ENCODE data around the gene FAM170B. TPM values are rescaled to one million over a fixed set of nuclear protein-coding genes. Genes with fewer than 3 reads are reported as not detected.

Gene FAM170B
- total and polyA plus RNA-seq, 7 experiments from 2014 or later = 0.15 TPM; not detected in 6

DNA sequence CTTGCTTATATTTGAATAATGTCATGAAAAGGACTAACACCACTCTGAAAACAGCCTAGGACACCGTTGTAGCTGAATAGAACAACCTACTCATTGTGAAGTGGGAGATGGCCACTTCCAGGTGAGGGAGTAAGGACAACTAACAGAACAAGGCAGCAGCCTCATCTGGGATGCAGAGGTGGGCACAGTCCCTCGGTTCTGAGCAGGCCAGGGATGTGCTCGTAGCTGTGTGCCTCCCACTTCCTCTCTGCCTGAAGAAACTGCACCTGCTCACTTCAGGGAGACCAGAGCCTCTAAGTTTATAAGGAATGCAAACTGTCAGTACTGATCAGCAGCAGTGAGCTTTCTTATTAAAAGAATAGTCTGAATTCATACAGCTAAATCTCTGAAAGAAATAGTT is 21.0 kb downstream of the FAM170B start:
- Histone ChIP-seq H3K27ac (ENCODE audit: low read depth, low read length) (no peak overlapping the region), H3K4me1 (ENCODE audit: control insufficient read depth in 2 of 2, insufficient read depth in 2 of 2, low read length in 2 of 2) (no peaks in the 10 kb centered on the region), H3K9me3 (ENCODE audit: control insufficient read depth in 2 of 3, low read length in 3 of 3) (no peaks in the 10 kb centered on the region), H3K36me3 (ENCODE audit: control insufficient read depth in 2 of 3, insufficient read depth in 3 of 3, low read length in 3 of 3) (no peaks in the 10 kb centered on the region), H3K27me3 (ENCODE audit: control insufficient read depth in 2 of 2, insufficient read depth in 2 of 2, low read length in 2 of 2) (peaks cover 0 to 4% of the 10 kb centered on the region in 2 donors), H3K4me3 (ENCODE audit: low read length) (no peak overlapping the region)
- intact Hi-C loops (cut with micrococcal nuclease) = no loop called here
- Mint-ChIP-seq H3K27me3 (peaks cover 23 to 44% (median 31%) of the 10 kb centered on the region in 5 donors), H3K27ac (no peak overlapping the region), H3K36me3 (peaks cover 0 to 1% (median 0%) of the 10 kb centered on the region in 5 donors), H3K9me3 (no peaks in the 10 kb centered on the region), H3K4me1 (peaks cover 0 to 7% (median 5%) of the 10 kb centered on the region in 7 donors), H3K4me3 (no peak overlapping the region)
- CTCF ChIA-PET = no interaction called here
- POLR2A ChIA-PET = no interaction called here
- no peak for ATAC-seq
- DNase-seq = no peak

DNA sequence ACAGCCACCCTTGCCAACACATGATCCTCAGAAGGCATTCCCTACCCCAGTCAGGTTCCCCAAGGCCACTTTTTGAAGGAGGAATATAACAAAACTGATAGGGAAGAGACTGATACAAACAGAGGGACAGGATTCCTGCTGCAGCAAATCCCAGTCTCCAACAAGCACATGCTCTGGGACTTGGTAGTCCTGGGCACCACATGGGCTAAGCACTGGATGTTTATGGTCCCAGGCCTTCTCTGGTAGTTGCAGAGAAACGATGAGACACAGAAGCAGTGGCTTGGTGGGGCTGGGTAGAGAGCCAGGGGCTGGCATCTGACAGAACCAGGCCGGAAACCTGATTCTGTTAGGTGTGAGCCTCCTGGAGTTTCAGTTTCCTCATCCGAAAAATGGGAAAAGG is 21.7 kb downstream of the FAM170B start:
- Mint-ChIP-seq H3K4me3 (no peak overlapping the region), H3K27ac (no peak overlapping the region), H3K36me3 (peaks cover 0 to 1% (median 0%) of the 10 kb centered on the region in 5 donors), H3K27me3 (peaks cover 23 to 39% (median 31%) of the 10 kb centered on the region in 5 donors), H3K4me1 (peaks cover 0 to 7% (median 5%) of the 10 kb centered on the region in 7 donors), H3K9me3 (no peaks in the 10 kb centered on the region)
- DNase-seq = no peak
- CTCF ChIA-PET = no interaction called here
- ATAC-seq = no peak
- no peak overlapping the region for H3K4me3 ChIP-seq (ENCODE audit: low read length)
- no peaks in the 10 kb centered on the region for H3K9me3 ChIP-seq (ENCODE audit: control insufficient read depth in 2 of 3, low read length in 3 of 3)
- H3K4me1 ChIP-seq (ENCODE audit: control insufficient read depth in 2 of 2, insufficient read depth in 2 of 2, low read length in 2 of 2) = no peaks in the 10 kb centered on the region
- H3K36me3 ChIP-seq (ENCODE audit: control insufficient read depth in 2 of 3, insufficient read depth in 3 of 3, low read length in 3 of 3) = no peaks in the 10 kb centered on the region
- H3K27ac ChIP-seq (ENCODE audit: low read depth, low read length) = no peak overlapping the region
- POLR2A ChIA-PET = no interaction called here
- peaks cover 0 to 4% of the 10 kb centered on the region in 2 donors for H3K27me3 ChIP-seq (ENCODE audit: control insufficient read depth in 2 of 2, insufficient read depth in 2 of 2, low read length in 2 of 2)
- intact Hi-C loops (cut with micrococcal nuclease) = no loop called here

DNA sequence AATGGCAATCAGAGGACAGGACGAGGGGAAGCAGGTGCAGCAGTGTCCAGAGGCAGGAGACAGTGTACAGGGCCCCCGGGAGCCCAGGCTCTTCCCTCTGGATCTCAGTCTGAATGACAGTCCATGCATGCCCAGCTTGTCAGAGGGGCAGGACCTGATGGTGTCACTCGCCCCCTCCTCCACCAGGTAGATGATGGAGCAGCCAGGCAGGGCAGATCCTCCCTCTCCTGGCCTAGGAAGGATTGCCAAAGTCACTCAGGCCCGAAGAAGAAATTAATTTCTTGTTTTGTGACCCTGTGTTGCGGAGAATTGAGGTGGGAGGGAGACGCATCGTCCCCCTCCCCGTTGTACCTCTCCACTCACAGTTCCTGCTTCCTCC is 22.5 kb downstream of the FAM170B start:
- Histone ChIP-seq H3K27me3 (ENCODE audit: control insufficient read depth in 2 of 2, insufficient read depth in 2 of 2, low read length in 2 of 2) (peaks cover 0 to 4% of the 10 kb centered on the region in 2 donors), H3K27ac (ENCODE audit: low read depth, low read length) (no peak overlapping the region), H3K4me3 (ENCODE audit: low read length) (no peak overlapping the region), H3K9me3 (ENCODE audit: control insufficient read depth in 2 of 3, low read length in 3 of 3) (no peaks in the 10 kb centered on the region), H3K4me1 (ENCODE audit: control insufficient read depth in 2 of 2, insufficient read depth in 2 of 2, low read length in 2 of 2) (no peaks in the 10 kb centered on the region), H3K36me3 (ENCODE audit: control insufficient read depth in 2 of 3, insufficient read depth in 3 of 3, low read length in 3 of 3) (no peaks in the 10 kb centered on the region)
- Mint-ChIP-seq H3K4me1 (peaks cover 0 to 7% (median 4%) of the 10 kb centered on the region in 7 donors), H3K27me3 (peaks cover 23 to 33% (median 27%) of the 10 kb centered on the region in 5 donors), H3K36me3 (peaks cover 0 to under 1% (median 0%) of the 10 kb centered on the region in 5 donors), H3K9me3 (no peaks in the 10 kb centered on the region), H3K4me3 (no peak overlapping the region), H3K27ac (no peak overlapping the region)
- ChIA-PET CTCF (no interaction called here), POLR2A (no interaction called here)
- no peak for DNase-seq
- ATAC-seq = no peak
- intact Hi-C loops (cut with micrococcal nuclease) = no loop called here

DNA sequence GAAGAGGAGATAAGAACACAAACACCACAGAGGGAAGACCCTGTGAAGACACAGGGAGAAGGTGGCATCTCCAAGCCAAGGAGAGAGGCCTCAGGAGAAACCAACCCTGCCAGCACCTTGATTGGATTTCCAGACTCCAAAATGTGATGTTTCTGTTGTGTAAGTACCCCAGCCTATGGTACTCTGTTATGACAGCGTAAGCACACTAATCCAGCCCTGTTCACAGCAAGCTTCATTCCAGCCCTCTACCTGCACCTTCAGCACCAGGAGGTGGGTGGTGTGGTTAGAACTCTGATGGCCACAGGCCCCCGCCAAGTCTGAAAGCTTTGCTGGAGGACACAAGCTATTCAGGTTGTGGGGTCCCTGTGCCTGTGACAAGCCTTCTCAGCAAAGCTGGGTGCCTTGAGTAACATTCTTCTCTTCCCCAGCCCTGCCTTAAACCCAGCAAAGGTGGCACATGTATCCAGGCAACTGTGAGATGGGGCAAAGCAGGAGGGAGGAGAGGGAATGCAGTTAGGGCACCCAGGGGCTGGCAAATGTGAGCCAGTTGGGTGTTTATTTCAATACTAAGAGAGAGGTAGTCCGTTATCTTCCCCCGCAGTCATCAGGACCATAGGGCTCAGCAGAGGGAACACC is 23.0 kb downstream of the FAM170B start:
- no peak overlapping the region for H3K4me3 Mint-ChIP-seq

DNA sequence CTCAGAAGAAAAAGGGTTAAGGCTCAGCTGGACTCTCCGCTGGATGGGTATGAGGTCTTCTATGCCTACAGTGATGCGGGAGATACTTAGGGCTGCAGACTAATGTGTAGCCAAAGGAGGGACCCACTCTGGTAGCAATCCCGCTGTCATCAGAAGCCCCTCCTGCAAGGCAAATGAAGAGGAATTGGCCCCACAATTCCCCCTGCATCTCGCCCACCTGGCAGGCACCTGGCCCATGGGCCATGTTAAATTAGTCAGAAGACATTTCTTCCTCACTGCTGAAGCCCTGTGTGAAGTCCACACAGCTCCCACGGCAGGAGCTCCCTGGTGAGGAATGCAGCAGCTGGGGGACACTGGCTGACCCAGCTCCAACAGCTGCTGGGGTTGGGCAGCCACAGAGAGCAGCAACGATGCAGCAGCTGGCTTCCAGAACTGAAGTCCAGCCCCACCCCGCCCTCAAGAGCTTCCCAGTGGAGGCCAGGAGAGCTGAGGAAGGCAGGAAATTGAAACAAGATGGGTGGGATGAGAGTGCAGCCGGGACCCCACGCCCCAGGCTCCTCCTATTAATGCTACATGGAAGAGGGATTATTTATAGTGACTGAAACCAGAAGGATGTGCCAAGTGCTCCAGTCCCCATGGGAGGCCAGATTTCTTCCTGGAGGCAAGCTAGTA is 24.0 kb downstream of the FAM170B start:
- Mint-ChIP-seq H3K4me3 (no peak overlapping the region), H3K27ac (no peak overlapping the region), H3K36me3 (no peaks in the 10 kb centered on the region), H3K9me3 (peaks cover 0 to 2% (median 0%) of the 10 kb centered on the region in 11 donors), H3K4me1 (peaks cover 0 to 6% (median 4%) of the 10 kb centered on the region in 7 donors), H3K27me3 (peaks cover 18 to 28% (median 26%) of the 10 kb centered on the region in 5 donors)
- POLR2A ChIA-PET = no interaction called here
- Histone ChIP-seq H3K27ac (ENCODE audit: low read depth, low read length) (no peak overlapping the region), H3K4me3 (ENCODE audit: low read length) (no peak overlapping the region), H3K27me3 (ENCODE audit: control insufficient read depth in 2 of 2, insufficient read depth in 2 of 2, low read length in 2 of 2) (no peaks in the 10 kb centered on the region), H3K36me3 (ENCODE audit: control insufficient read depth in 2 of 3, insufficient read depth in 3 of 3, low read length in 3 of 3) (no peaks in the 10 kb centered on the region), H3K4me1 (ENCODE audit: control insufficient read depth in 2 of 2, insufficient read depth in 2 of 2, low read length in 2 of 2) (no peaks in the 10 kb centered on the region), H3K9me3 (ENCODE audit: control insufficient read depth in 2 of 3, low read length in 3 of 3) (no peaks in the 10 kb centered on the region)
- DNase-seq = no peak
- intact Hi-C loops (cut with micrococcal nuclease) = no loop called here
- no peak for ATAC-seq
- CTCF ChIA-PET = no interaction called here

More for the DNA sequence above, 23.0 kb downstream of the FAM170B start:
- H3K36me3 Mint-ChIP-seq = no peaks in the 10 kb centered on the region
- H3K27me3 Mint-ChIP-seq = peaks cover 18 to 28% (median 23%) of the 10 kb centered on the region in 5 donors
- peaks cover 0 to 7% (median 4%) of the 10 kb centered on the region in 7 donors for H3K4me1 Mint-ChIP-seq
- POLR2A ChIA-PET = no interaction called here
- H3K27me3 ChIP-seq (ENCODE audit: control insufficient read depth in 2 of 2, insufficient read depth in 2 of 2, low read length in 2 of 2) = no peaks in the 10 kb centered on the region
- H3K27ac Mint-ChIP-seq = no peak overlapping the region
- DNase-seq = no peak
- H3K4me1 ChIP-seq (ENCODE audit: control insufficient read depth in 2 of 2, insufficient read depth in 2 of 2, low read length in 2 of 2) = no peaks in the 10 kb centered on the region
- H3K9me3 ChIP-seq (ENCODE audit: control insufficient read depth in 2 of 3, low read length in 3 of 3) = no peaks in the 10 kb centered on the region
- H3K27ac ChIP-seq (ENCODE audit: low read depth, low read length) = no peak overlapping the region
- CTCF ChIA-PET = no interaction called here
- no peak overlapping the region for H3K4me3 ChIP-seq (ENCODE audit: low read length)
- no peak for ATAC-seq
- no peaks in the 10 kb centered on the region for H3K9me3 Mint-ChIP-seq
- intact Hi-C loops (cut with micrococcal nuclease) = no loop called here
- H3K36me3 ChIP-seq (ENCODE audit: control insufficient read depth in 2 of 3, insufficient read depth in 3 of 3, low read length in 3 of 3) = no peaks in the 10 kb centered on the region

DNA sequence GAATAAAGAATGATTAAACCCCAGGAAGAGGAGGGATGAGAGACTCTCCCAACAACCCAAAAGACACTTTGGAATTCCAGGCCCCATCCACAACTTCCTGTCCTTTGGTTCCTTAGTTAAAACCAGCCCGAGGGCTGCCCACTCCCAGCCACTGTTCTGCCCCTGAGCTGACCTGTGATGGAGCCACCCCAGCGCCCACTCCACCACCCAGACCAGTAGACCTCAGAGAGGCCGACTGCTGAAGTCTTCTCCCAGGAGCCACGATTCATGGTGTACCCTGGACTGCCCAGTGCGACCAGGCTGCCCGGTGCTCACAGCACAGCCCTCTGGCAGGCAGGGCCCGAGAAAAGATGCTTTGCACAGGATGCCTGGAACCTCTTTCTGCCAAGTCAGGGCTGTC is 25.2 kb downstream of the FAM170B start:
- H3K4me3 ChIP-seq (ENCODE audit: low read length) = no peak overlapping the region
- Mint-ChIP-seq H3K36me3 (no peaks in the 10 kb centered on the region), H3K27ac (no peak overlapping the region), H3K4me3 (no peak overlapping the region), H3K27me3 (peaks cover 11 to 21% (median 16%) of the 10 kb centered on the region in 5 donors), H3K9me3 (peaks cover 0 to 5% (median 0%) of the 10 kb centered on the region in 11 donors), H3K4me1 (no peaks in the 10 kb centered on the region)
- POLR2A ChIA-PET = no interaction called here
- no peak overlapping the region for H3K27ac ChIP-seq (ENCODE audit: low read depth, low read length)
- ATAC-seq (no peak), DNase-seq (no peak)
- intact Hi-C loops (cut with micrococcal nuclease) = no loop called here
- no peaks in the 10 kb centered on the region for H3K27me3 ChIP-seq (ENCODE audit: control insufficient read depth in 2 of 2, insufficient read depth in 2 of 2, low read length in 2 of 2)
- CTCF ChIA-PET = no interaction called here
- no peaks in the 10 kb centered on the region for H3K4me1 ChIP-seq (ENCODE audit: control insufficient read depth in 2 of 2, insufficient read depth in 2 of 2, low read length in 2 of 2)
- no peaks in the 10 kb centered on the region for H3K9me3 ChIP-seq (ENCODE audit: control insufficient read depth in 2 of 3, low read length in 3 of 3)
- no peaks in the 10 kb centered on the region for H3K36me3 ChIP-seq (ENCODE audit: control insufficient read depth in 2 of 3, insufficient read depth in 3 of 3, low read length in 3 of 3)

DNA sequence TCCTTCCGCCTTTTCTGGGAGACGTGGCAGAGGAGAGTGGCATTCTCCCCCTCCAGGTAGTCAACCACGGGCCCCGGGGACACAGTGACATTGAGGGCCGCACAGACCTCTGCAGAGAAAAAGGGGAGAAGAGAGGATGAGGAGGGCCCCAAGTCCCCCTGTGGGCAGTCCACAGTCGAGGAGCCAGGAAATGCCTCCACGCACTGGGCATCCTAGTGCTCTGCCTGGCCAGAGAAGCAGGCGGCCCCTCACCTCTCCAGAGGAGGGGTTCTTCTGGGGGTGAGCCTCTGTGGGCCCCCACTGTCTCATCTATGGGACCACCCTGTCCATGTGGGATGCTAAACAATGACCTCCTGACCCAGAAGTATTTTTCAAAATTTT is 25.9 kb downstream of the FAM170B start:
- H3K27me3 ChIP-seq (ENCODE audit: control insufficient read depth in 2 of 2, insufficient read depth in 2 of 2, low read length in 2 of 2) = no peaks in the 10 kb centered on the region
- H3K4me3 ChIP-seq (ENCODE audit: low read length) = no peak overlapping the region
- no peak for DNase-seq
- no peaks in the 10 kb centered on the region for H3K9me3 ChIP-seq (ENCODE audit: control insufficient read depth in 2 of 3, low read length in 3 of 3)
- peaks cover 6 to 18% (median 10%) of the 10 kb centered on the region in 5 donors for H3K27me3 Mint-ChIP-seq
- H3K27ac ChIP-seq (ENCODE audit: low read depth, low read length) = no peak overlapping the region
- H3K27ac Mint-ChIP-seq = no peak overlapping the region
- peaks cover 0 to 5% (median 0%) of the 10 kb centered on the region in 11 donors for H3K9me3 Mint-ChIP-seq
- H3K36me3 ChIP-seq (ENCODE audit: control insufficient read depth in 2 of 3, insufficient read depth in 3 of 3, low read length in 3 of 3) = no peaks in the 10 kb centered on the region
- no peaks in the 10 kb centered on the region for H3K4me1 ChIP-seq (ENCODE audit: control insufficient read depth in 2 of 2, insufficient read depth in 2 of 2, low read length in 2 of 2)
- H3K4me3 Mint-ChIP-seq = no peak overlapping the region
- no peaks in the 10 kb centered on the region for H3K4me1 Mint-ChIP-seq
- no peak for ATAC-seq
- ChIA-PET POLR2A (no interaction called here), CTCF (no interaction called here)
- intact Hi-C loops (cut with micrococcal nuclease) = no loop called here
- H3K36me3 Mint-ChIP-seq = no peaks in the 10 kb centered on the region

Data from naive thymus-derived CD4-positive, alpha-beta T cell (primary cell).